ENCODE results near the gene JUNB.
"Not testable (repeated sequence)": the region's sequence is repeated elsewhere in the genome, so short reads cannot be mapped to it uniquely, and the experiment has no call there.

JUNB gene

GRCh38 chr19:12797141-12797587 is 5.9 kb downstream of the JUNB start:
- peaks cover 19% of the 10 kb centered on the region for H3F3A ChIP-seq (ENCODE audit: insufficient read depth, low read length)
- no peak for DNase-seq
- no peaks in the 10 kb centered on the region for H3K9me2 ChIP-seq (replicated peaks; ENCODE audit: insufficient read depth, low read length)
- no peak overlapping the region for H3K9ac ChIP-seq (ENCODE audit: low read length)
- no peak overlapping the region for H3K4me3 ChIP-seq (ENCODE audit: low read length)
- peaks cover 16% of the 10 kb centered on the region; the same call in 1 of the 2 replicates for H3K4me1 ChIP-seq (ENCODE audit: low read length)
- no peak overlapping the region for H3K4me2 ChIP-seq (ENCODE audit: low read depth, low read length)
- H3K79me2 ChIP-seq (ENCODE audit: low read length) = peaks cover 24% of the 10 kb centered on the region
- no peaks in the 10 kb centered on the region; the same call in 1 of the 2 replicates for H3K36me3 ChIP-seq (replicated peaks; ENCODE audit: insufficient read depth, low read length)
- no peaks in the 10 kb centered on the region for H3K9me3 ChIP-seq (replicated peaks; ENCODE audit: insufficient read depth, low read length)
- H4K20me1 ChIP-seq (ENCODE audit: insufficient read depth, low read length) = no peaks in the 10 kb centered on the region
- no peak overlapping the region for H3K27ac ChIP-seq (ENCODE audit: low read length)
- no peaks in the 10 kb centered on the region for H3K27me3 ChIP-seq (replicated peaks; ENCODE audit: insufficient read depth, low read length)
- H2AFZ ChIP-seq (ENCODE audit: low read length) = no peak overlapping the region
- no peak for TF ChIP-seq EZH2phosphoT487 (IDR thresholded peaks at IDR 0.05; ENCODE audit: low read length)
- TF ChIP-seq EZH2 (optimal IDR thresholded peaks at IDR 0.05; ENCODE audit: low read depth, low read length) = no peak
- TF ChIP-seq CTCF (IDR thresholded peaks at IDR 0.05; ENCODE audit: low read length) = no peak

DNA sequence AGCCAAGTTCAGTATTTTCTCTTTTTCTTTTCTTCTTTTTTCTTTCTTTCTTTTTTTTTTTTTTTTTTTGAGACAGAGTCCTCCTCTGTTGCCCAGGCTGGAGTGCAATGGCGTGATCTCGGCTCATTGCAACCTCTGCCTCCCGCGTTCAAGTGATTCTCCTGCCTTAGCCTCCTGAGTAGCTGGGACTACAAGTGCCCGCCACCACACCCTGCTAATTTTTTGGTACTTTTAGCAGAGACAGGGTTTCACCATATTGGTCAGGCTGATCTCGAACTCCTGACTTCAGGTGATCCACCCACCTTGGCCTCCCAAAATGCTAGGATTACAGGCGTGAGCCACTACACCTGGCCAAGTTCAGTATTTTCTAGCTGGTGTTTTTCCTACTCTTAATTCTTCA is 6.3 kb downstream of the JUNB start:
- H3K9me2 ChIP-seq (replicated peaks; ENCODE audit: insufficient read depth, low read length); H3K9ac ChIP-seq (ENCODE audit: low read length); H2AFZ ChIP-seq (ENCODE audit: low read length); H3K27ac ChIP-seq (ENCODE audit: low read length); H3K27me3 ChIP-seq (replicated peaks; ENCODE audit: insufficient read depth, low read length); H3K36me3 ChIP-seq (replicated peaks; ENCODE audit: insufficient read depth, low read length); DNase-seq; H4K20me1 ChIP-seq (ENCODE audit: insufficient read depth, low read length); H3K4me2 ChIP-seq (ENCODE audit: low read depth, low read length); H3K4me3 ChIP-seq (ENCODE audit: low read length); H3K9me3 ChIP-seq (replicated peaks; ENCODE audit: insufficient read depth, low read length): not testable (repeated sequence)
- H3K79me2 ChIP-seq (ENCODE audit: low read length) = peaks cover 19% of the 10 kb centered on the region
- H3F3A ChIP-seq (ENCODE audit: insufficient read depth, low read length) = peaks cover 15% of the 10 kb centered on the region
- H3K4me1 ChIP-seq (ENCODE audit: low read length) = peaks cover 20% of the 10 kb centered on the region

- H3K27ac ChIP-seq (ENCODE audit: low read length) = no peak overlapping the region
- H4K20me1 ChIP-seq (ENCODE audit: insufficient read depth, low read length) = no peaks in the 10 kb centered on the region
- no peaks in the 10 kb centered on the region for H3K9me3 ChIP-seq (replicated peaks; ENCODE audit: insufficient read depth, low read length)
- H3K4me3 ChIP-seq (ENCODE audit: low read length) = no peak overlapping the region; the same call in 1 of the 2 replicates
- no peaks in the 10 kb centered on the region for H3K27me3 ChIP-seq (replicated peaks; ENCODE audit: insufficient read depth, low read length)
- DNase-seq = no peak
- H3K79me2 ChIP-seq (ENCODE audit: low read length) = peaks cover 15% of the 10 kb centered on the region
- H3K9ac ChIP-seq (ENCODE audit: low read length) = no peak overlapping the region
- no peak overlapping the region for H3K4me2 ChIP-seq (ENCODE audit: low read depth, low read length)
- no peak overlapping the region for H2AFZ ChIP-seq (ENCODE audit: low read length)
- no peaks in the 10 kb centered on the region; the same call in 1 of the 2 replicates for H3K36me3 ChIP-seq (replicated peaks; ENCODE audit: insufficient read depth, low read length)
- no peak for TF ChIP-seq EZH2phosphoT487 (IDR thresholded peaks at IDR 0.05; ENCODE audit: low read length)
- no peak for TF ChIP-seq CTCF (IDR thresholded peaks at IDR 0.05; ENCODE audit: low read length)
- TF ChIP-seq EZH2 (optimal IDR thresholded peaks at IDR 0.05; ENCODE audit: low read depth, low read length) = no peak
- peaks cover 14% of the 10 kb centered on the region for H3K4me1 ChIP-seq (ENCODE audit: low read length)
- H3F3A ChIP-seq (ENCODE audit: insufficient read depth, low read length) = no peaks in the 10 kb centered on the region
- H3K9me2 ChIP-seq (replicated peaks; ENCODE audit: insufficient read depth, low read length) = no peaks in the 10 kb centered on the region
Measured at GRCh38 chr19:12799742-12800465, 8.6 kb downstream of the JUNB start.

DNA sequence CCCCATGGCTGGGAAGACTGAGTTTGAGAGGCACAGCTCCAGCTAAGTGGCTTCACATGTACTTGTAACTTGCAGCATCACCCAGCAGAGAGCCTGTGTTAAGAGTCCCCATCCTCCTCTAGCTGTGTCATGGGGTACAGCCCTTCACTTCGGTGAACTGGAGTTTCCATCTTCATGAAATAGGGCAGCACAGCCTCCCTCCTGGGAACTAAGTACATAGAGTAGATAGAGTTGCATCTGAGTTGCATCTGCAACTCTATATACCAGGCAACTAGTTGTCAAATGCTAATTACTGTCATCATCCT is 9.1 kb downstream of the JUNB start:
- no peaks in the 10 kb centered on the region; the same call in 1 of the 2 replicates for H3K36me3 ChIP-seq (replicated peaks; ENCODE audit: insufficient read depth, low read length)
- no peak for DNase-seq
- no peak overlapping the region for H3K27ac ChIP-seq (ENCODE audit: low read length)
- H3K4me1 ChIP-seq (ENCODE audit: low read length) = peaks cover 14% of the 10 kb centered on the region
- no peak overlapping the region; the same call in 1 of the 2 replicates for H3K9ac ChIP-seq (ENCODE audit: low read length)
- H3K9me2 ChIP-seq (replicated peaks; ENCODE audit: insufficient read depth, low read length) = no peaks in the 10 kb centered on the region
- H3K4me2 ChIP-seq (ENCODE audit: low read depth, low read length) = peak overlapping the region; percentile 98; the same call in 1 of the 2 replicates
- no peak for TF ChIP-seq EZH2 (optimal IDR thresholded peaks at IDR 0.05; ENCODE audit: low read depth, low read length)
- no peak for TF ChIP-seq CTCF (IDR thresholded peaks at IDR 0.05; ENCODE audit: low read length)
- no peak for TF ChIP-seq EZH2phosphoT487 (IDR thresholded peaks at IDR 0.05; ENCODE audit: low read length)
- H4K20me1 ChIP-seq (ENCODE audit: insufficient read depth, low read length) = no peaks in the 10 kb centered on the region
- H3F3A ChIP-seq (ENCODE audit: insufficient read depth, low read length) = no peaks in the 10 kb centered on the region
- H3K4me3 ChIP-seq (ENCODE audit: low read length) = peak overlapping the region; percentile 97
- H2AFZ ChIP-seq (ENCODE audit: low read length) = no peak overlapping the region
- H3K27me3 ChIP-seq (replicated peaks; ENCODE audit: insufficient read depth, low read length) = no peaks in the 10 kb centered on the region
- no peaks in the 10 kb centered on the region for H3K9me3 ChIP-seq (replicated peaks; ENCODE audit: insufficient read depth, low read length)
- H3K79me2 ChIP-seq (ENCODE audit: low read length) = peaks cover 15% of the 10 kb centered on the region
